ENCODE results near the gene PRKN. TPM values are rescaled to one million over a fixed set of nuclear protein-coding genes. Genes with fewer than 3 reads are reported as not detected.

The PRKN gene
- total and polyA plus RNA-seq, 2 experiments from 2014 or later, result 0.10 to 0.84 TPM

- Histone ChIP-seq H3K9me2 (ENCODE audit: insufficient read depth) (no peaks in the 10 kb centered on the region), H3F3A (replicated peaks; ENCODE audit: low read depth) (no peaks in the 10 kb centered on the region), H3K27me3 (ENCODE audit: insufficient read depth) (no peaks in the 10 kb centered on the region), H2AFZ (no peak overlapping the region), H3K4me1 (ENCODE audit: insufficient read depth) (peaks cover 9% of the 10 kb centered on the region; the same call in 1 of the 2 replicates), H3K36me3 (ENCODE audit: insufficient read depth) (no peaks in the 10 kb centered on the region), H3K79me2 (replicated peaks; ENCODE audit: insufficient read depth) (no peaks in the 10 kb centered on the region), H3K27ac (ENCODE audit: low read depth) (no peak overlapping the region), H3K4me2 (no peak overlapping the region), H3K4me3 (no peak overlapping the region), H4K20me1 (replicated peaks; ENCODE audit: insufficient read depth) (no peaks in the 10 kb centered on the region)
- Mint-ChIP-seq H3K27ac (no peak overlapping the region), H3K4me3 (no peak overlapping the region), H3K27me3 (ENCODE audit: insufficient read depth, low read depth, poor library complexity) (no peaks in the 10 kb centered on the region), H3K4me1 (peaks cover 12% of the 10 kb centered on the region), H3K36me3 (ENCODE audit: low read depth) (no peaks in the 10 kb centered on the region), H3K9me3 (no peaks in the 10 kb centered on the region)
- TF ChIP-seq POLR2AphosphoS5 (IDR thresholded peaks at IDR 0.05; ENCODE audit: low read depth), result no peak
- TF ChIP-seq, protein P1, sequence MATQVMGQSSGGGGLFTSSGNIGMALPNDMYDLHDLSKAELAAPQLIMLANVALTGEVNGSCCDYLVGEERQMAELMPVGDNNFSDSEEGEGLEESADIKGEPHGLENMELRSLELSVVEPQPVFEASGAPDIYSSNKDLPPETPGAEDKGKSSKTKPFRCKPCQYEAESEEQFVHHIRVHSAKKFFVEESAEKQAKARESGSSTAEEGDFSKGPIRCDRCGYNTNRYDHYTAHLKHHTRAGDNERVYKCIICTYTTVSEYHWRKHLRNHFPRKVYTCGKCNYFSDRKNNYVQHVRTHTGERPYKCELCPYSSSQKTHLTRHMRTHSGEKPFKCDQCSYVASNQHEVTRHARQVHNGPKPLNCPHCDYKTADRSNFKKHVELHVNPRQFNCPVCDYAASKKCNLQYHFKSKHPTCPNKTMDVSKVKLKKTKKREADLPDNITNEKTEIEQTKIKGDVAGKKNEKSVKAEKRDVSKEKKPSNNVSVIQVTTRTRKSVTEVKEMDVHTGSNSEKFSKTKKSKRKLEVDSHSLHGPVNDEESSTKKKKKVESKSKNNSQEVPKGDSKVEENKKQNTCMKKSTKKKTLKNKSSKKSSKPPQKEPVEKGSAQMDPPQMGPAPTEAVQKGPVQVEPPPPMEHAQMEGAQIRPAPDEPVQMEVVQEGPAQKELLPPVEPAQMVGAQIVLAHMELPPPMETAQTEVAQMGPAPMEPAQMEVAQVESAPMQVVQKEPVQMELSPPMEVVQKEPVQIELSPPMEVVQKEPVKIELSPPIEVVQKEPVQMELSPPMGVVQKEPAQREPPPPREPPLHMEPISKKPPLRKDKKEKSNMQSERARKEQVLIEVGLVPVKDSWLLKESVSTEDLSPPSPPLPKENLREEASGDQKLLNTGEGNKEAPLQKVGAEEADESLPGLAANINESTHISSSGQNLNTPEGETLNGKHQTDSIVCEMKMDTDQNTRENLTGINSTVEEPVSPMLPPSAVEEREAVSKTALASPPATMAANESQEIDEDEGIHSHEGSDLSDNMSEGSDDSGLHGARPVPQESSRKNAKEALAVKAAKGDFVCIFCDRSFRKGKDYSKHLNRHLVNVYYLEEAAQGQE (IDR thresholded peaks at IDR 0.05; ENCODE audit: unreplicated experiment), result no peak
- TF ChIP-seq STAT1 (IDR thresholded peaks at IDR 0.05; ENCODE audit: unreplicated experiment), result no peak
- no peak for TF ChIP-seq ZNF462 (CRISPR knock-in tag; IDR thresholded peaks at IDR 0.05)
- TF ChIP-seq, protein P2, sequence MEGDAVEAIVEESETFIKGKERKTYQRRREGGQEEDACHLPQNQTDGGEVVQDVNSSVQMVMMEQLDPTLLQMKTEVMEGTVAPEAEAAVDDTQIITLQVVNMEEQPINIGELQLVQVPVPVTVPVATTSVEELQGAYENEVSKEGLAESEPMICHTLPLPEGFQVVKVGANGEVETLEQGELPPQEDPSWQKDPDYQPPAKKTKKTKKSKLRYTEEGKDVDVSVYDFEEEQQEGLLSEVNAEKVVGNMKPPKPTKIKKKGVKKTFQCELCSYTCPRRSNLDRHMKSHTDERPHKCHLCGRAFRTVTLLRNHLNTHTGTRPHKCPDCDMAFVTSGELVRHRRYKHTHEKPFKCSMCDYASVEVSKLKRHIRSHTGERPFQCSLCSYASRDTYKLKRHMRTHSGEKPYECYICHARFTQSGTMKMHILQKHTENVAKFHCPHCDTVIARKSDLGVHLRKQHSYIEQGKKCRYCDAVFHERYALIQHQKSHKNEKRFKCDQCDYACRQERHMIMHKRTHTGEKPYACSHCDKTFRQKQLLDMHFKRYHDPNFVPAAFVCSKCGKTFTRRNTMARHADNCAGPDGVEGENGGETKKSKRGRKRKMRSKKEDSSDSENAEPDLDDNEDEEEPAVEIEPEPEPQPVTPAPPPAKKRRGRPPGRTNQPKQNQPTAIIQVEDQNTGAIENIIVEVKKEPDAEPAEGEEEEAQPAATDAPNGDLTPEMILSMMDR (conservative IDR thresholded peaks at IDR 0.05; ENCODE audit: low read depth in 2 of 2), result no peak
- TF ChIP-seq, protein P3, sequence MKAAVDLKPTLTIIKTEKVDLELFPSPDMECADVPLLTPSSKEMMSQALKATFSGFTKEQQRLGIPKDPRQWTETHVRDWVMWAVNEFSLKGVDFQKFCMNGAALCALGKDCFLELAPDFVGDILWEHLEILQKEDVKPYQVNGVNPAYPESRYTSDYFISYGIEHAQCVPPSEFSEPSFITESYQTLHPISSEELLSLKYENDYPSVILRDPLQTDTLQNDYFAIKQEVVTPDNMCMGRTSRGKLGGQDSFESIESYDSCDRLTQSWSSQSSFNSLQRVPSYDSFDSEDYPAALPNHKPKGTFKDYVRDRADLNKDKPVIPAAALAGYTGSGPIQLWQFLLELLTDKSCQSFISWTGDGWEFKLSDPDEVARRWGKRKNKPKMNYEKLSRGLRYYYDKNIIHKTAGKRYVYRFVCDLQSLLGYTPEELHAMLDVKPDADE (IDR thresholded peaks at IDR 0.05), result no peak
- no peak for TF ChIP-seq NANOG (IDR thresholded peaks at IDR 0.05; ENCODE audit: borderline replicate concordance)
- TF ChIP-seq EZH2 (IDR thresholded peaks at IDR 0.05; ENCODE audit: low read depth, unreplicated experiment), result no peak
- no peak for TF ChIP-seq CREB1 (CRISPR knock-in tag; IDR thresholded peaks at IDR 0.05; ENCODE audit: low read depth)
- no peak for TF ChIP-seq JUNB (IDR thresholded peaks at IDR 0.05; ENCODE audit: unreplicated experiment)
- TF ChIP-seq ZNF114 (CRISPR knock-in tag; IDR thresholded peaks at IDR 0.05), result no peak
- DNase-seq (ENCODE audit: low spot score), result no peak
- ATAC-seq, result no peak
These were observed 524.3 kb downstream of the PRKN start for GRCh38 chr6:162203287-162203686.

Measured in GM23338 (cell line).